Activated T-cell treated with anti-CD3 and anti-CD28 coated beads, Interleukin-2, amount 50 U/mL, for 1 hour (primary cell): ENCODE measurements around the gene FAHD2A.
A peak's percentile ranks its signal among the peaks of the same experiment; 100 is the strongest.
"Not testable (repeated sequence)": the region's sequence is repeated elsewhere in the genome, so short reads cannot be mapped to it uniquely, and the experiment has no call there.

ENCODE experiments used
- DNase-seq: peaks from one replicate; pipeline ENCODE4 v3.0.0-alpha.2; 2020

The FAHD2A gene

DNA sequence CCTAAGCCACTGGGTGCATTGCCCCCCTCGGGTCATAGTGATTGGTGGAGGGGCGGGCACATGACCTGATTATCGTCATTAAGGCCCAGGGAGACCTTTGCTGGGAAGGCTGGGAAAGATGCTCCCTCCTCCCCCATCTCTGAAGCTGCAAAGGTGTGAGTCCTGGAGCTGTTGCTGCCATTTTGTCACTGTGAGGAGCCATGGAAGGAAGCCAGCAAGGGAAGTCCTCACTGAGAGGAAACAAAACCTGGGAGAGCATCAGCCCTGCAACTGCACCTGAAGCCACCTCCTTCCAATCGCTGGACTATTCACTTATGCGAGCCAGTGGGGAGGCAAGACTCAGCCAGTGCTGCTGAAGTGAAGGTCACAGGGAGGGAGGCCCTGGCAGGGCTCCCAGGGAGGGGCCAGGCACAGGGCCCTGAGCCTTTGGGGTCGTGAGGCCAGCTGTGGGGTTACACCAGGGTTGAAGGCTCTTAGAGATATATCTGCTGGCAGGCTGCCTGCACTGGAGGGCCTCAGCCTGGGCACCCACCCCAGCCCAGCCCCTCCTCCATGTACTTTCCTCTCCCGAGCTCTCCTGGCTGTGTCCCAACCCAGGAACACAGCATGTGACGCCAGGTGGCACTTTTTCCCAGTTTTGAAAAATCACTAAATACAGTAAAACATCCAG lies 10.7 kb upstream of the FAHD2A start:
- no peak for DNase-seq

- DNase-seq: no peak
Observed at GRCh38 chr2:95392320-95392719, 10.2 kb upstream of the FAHD2A start.

- no peak for DNase-seq
Observed at GRCh38 chr2:95392730-95393455, 9.6 kb upstream of the FAHD2A start.

DNA sequence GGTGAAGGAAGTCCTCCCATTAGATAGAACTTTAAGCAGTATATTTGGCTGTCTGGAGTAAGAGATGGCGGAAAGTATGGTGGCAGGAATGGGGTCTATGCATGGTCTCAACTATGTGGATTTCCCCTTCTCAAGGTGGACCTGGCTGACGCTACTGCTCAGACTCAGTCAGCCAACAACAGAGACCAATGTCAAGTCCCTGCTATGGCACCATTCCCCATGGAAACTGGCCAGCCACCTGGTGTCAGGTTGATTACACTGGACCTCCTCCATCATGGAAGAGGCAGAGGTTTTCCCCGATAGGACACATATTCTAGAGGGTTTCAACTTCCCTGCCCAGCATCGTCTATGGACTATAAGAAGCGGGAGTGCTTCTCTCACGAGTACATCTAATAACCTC lies 8.6 kb upstream of the FAHD2A start:
- DNase-seq: no peak

DNA sequence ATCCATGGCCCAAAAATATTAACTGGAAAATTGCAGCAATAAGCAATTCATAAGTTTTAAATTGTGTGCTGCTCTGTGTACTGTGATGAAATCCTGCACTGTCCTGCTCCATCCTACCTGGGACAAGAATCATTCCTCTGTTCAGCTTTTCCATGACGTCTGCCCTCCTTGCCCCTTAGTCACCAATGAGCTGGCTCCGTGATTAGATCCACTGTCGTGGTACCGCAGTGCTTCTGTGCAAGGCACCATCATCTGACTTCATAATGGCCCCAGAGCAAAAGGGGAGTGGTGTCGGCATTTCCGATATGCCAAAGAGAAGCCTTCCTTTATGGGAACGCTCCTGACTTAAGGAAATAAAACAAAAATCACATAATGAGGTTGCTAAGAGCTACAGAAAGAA lies 3.4 kb upstream of the FAHD2A start:
- no peak for DNase-seq

DNA sequence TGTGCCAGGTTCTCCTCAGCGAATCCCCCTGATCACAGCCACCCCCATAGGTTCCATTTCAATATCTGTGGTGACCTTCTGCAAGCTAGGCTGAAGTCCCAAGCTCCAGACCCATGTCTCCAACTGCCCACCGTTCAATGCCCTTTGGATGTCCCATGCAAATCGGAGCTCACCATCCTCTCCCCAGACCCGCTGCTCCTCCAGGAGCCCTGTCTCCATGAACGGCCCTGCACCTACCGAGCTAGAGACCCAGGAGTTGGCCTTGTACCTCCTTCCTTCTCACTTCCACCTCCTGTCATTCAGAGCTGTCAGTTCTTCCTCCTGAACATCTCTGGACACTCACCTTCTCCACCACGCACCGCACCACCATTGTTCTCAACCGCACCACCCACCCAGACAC lies 1.0 kb upstream of the FAHD2A start:
- DNase-seq: no peak

- DNase-seq: not testable (repeated sequence)
Observed at GRCh38 chr2:95402004-95402369, 521 bp upstream of the FAHD2A start.

GRCh38 chr2:95403204-95403721 lies 755 bp downstream of the FAHD2A start:
- DNase-seq: peak; percentile 33

GRCh38 chr2:95403824-95404223 lies 1.3 kb downstream of the FAHD2A start:
- not testable (repeated sequence) for DNase-seq

- DNase-seq: not testable (repeated sequence)
Observed at GRCh38 chr2:95404676-95405075, 2.2 kb downstream of the FAHD2A start.

DNA sequence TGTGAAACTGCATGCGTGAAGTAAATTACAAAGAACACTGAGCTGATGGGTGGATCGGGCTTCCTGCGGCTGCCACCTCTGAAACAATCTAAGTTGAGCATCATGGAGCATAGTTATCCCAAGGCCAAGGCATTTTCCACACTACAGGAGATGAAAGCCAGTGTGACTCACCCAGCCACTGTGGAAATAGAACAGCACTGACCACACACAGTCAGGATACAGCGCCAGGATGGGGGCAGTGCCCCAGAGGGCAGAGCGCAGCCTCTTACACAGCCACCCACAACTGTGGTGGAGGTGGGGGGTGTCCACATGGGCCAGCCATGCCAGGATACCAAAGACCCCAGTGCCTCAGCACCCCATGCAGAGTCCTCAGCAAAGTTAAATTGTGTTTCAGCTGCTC lies 8.7 kb downstream of the FAHD2A start:
- DNase-seq: not testable (repeated sequence)

DNA sequence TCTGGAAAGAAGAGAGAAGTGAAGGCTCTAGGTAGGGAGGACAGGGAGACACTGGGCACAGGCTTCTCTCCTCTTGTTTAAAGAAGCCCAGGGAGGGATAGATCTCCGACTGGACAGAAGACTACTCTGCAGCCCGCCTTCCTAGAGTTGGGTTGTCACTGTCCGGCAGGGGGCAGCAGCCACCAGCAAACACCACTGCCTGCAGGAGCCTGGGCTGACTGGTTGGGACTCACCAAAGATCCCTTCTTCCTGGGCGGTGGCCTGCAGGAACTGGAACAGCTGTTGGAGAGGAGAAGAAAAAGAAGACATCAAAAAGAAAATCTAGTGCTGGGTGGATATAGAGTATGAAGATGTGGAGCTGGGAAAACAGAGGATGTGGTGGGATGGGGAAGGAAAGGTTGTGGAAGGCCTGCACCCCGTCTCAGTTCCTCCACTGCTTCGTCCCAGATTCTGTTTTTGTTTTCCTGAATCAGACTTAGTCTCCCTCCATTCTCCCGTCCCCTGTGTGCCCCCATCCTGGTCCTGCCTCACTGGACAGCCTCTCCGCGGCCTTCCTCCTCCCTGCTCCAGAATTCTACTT lies 11.6 kb downstream of the FAHD2A start:
- DNase-seq: peak; percentile 63

GRCh38 chr2:95415138-95415537 lies 12.6 kb downstream of the FAHD2A start:
- not testable (repeated sequence) for DNase-seq

- not testable (repeated sequence) for DNase-seq
Observed at GRCh38 chr2:95415561-95415960, 13.1 kb downstream of the FAHD2A start.

DNA sequence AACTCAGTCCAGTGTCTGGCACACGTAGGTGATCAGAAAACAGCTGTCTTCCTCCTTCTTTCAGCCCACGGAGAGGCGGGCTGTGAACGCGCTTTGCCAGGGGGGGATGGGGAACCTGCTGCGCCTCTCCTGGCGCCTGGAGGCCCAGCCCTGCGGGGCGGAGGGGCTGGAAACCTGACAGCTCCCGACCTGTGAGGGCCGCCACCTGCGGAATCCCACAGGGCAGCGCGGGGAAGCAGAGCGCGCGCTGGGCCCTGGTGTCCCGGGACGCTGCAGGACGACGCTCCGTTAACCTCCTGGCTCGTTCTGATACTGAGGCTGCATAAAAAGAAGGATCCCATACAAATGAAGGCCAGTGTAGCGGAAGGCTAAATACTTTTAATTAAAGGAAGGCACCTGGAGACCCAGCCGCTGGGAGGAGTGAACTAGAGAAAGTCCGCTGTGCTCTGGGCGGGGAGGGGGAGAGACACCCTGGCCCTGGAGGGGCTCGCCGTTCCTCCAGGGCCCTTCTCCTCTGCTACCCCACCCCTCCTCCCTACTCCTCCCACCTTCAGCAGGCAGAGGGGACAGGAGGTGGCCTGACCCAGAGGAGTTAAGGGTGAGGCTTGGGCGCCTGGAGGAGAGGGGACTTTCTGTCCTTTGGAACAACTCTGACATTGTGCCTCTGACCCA lies 24.8 kb downstream of the FAHD2A start:
- not testable (repeated sequence) for DNase-seq

DNA sequence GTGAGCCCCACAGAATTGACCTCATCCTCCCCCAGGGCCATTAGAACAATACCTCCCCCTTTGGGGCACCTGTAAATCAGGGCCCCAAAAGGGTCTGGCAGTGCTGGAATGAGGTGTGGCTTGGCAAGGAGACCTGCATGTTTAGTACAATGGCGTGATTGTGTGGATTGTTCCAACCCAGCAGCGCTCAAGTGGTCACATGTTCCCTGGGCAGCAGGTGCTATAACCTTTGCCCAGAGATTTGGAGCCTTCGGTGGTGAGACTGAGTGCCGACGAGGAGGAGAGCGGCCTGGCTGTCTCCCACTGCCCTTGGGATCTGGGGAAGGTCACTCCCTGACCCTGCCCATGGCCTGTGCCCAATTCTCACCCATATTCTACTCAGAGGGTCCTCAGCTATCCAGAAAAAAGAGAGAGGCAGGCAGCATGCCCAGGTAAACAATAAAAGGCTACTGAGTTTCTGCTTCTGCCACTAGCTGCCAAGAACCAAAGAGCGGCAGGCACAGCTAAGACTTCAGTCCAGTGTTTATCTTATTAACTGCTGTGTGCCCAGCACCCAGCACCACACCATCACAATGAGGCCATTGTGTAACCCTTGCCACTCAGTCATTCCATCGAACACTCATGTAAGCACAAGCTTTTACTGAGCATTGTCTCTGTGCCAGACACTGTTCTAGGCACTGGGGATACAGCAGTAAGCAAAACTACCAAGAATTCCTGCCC lies 27.4 kb downstream of the FAHD2A start:
- not testable (repeated sequence) for DNase-seq

GRCh38 chr2:95433373-95433772 lies 30.9 kb downstream of the FAHD2A start:
- not testable (repeated sequence) for DNase-seq

DNA sequence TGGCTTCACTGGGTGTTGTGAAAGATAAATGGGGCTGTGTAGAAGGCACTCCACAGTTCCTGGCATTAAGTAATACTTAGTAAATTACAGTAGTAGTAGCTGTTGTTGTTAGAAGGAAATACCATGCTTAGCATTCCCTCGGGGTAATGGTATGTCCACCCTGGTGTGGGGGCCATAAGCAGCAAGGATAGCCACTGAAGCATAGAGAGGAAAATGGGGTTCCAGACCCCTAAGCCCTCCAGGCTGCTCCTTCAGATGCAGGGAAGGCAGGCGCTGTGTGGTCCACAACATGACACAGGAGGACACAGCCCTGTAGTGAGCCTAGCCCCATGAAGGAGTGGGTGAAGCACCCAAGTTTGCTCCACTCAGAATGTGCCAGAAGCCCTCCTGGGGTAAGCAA lies 31.5 kb downstream of the FAHD2A start:
- not testable (repeated sequence) for DNase-seq

- not testable (repeated sequence) for DNase-seq
Observed at GRCh38 chr2:95434507-95435076, 32.1 kb downstream of the FAHD2A start.

DNA sequence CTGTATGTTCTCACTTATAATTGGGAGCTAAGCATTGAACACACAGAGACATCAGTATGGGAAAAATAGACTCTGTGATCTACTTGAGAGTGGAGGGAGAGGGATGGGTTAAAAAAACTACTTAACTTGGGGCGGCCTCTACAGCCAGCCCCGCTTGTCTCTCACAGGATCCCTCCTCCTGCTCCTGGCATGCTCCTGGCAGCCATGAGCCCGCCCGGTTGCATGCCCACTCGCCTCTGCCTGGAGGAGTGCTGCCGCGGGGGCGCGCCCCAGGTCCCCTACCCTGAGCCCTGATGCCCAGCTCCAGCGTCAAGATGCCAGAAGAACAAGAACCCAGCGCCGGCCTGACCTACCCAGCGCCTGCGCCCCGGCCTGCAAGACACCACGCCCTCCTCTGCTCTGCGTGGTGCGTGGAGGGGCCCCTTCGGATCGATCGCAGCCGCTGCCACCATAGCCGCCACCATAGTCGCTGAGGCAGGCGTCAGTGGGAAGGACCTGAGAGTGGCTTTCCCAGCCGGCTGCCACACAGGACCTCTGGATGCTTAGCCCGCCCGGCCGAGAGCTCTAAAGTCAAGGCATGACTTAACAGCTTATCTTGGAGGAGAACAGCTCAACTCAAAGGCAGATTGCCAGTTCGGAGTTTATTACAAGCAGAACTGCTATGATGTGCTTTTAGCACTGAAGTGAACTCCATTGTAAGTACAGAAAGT lies 32.8 kb downstream of the FAHD2A start:
- not testable (repeated sequence) for DNase-seq

- not testable (repeated sequence) for DNase-seq
Observed at GRCh38 chr2:95435872-95436209, 33.3 kb downstream of the FAHD2A start.
